Gastroesophageal sphincter (tissue), 3 donors: Measurements from ENCODE around the gene YAP1.

Experiments used
- EP300 ChIP-seq: sonication (generic); formaldehyde crosslinking; IDR thresholded peaks from one replicate; pipeline ENCODE4 v1.6.1; 2017; ENCODE audit warnings: antibody characterized with exemption, mild to moderate bottlenecking
- TF ChIP-seq, protein P1 (sequence below), 4 experiments: fragments of 200-600 bp in 2 of 4; fragments of 450-650 bp in 2 of 4; sonication (generic) in 1 of 4; IDR thresholded peaks; one replicate each; pipeline ENCODE4 v1.5.1; 2017 to 2019; ENCODE audit warnings: antibody characterized with exemption in 4 of 4, mild to moderate bottlenecking in 2 of 4, moderate library complexity in 2 of 4

GRCh38 chr11:102147632-102148031 is 37.4 kb downstream of the YAP1 start:
- TF ChIP-seq, protein P1, sequence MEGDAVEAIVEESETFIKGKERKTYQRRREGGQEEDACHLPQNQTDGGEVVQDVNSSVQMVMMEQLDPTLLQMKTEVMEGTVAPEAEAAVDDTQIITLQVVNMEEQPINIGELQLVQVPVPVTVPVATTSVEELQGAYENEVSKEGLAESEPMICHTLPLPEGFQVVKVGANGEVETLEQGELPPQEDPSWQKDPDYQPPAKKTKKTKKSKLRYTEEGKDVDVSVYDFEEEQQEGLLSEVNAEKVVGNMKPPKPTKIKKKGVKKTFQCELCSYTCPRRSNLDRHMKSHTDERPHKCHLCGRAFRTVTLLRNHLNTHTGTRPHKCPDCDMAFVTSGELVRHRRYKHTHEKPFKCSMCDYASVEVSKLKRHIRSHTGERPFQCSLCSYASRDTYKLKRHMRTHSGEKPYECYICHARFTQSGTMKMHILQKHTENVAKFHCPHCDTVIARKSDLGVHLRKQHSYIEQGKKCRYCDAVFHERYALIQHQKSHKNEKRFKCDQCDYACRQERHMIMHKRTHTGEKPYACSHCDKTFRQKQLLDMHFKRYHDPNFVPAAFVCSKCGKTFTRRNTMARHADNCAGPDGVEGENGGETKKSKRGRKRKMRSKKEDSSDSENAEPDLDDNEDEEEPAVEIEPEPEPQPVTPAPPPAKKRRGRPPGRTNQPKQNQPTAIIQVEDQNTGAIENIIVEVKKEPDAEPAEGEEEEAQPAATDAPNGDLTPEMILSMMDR (IDR thresholded peaks at IDR 0.05) = no peak
- no peak for TF ChIP-seq EP300
